ENCODE data around the gene TIMM50.

TIMM50 gene

GRCh38 chr19:39499932-39500331, 19.3 kb downstream of the TIMM50 start:
- Histone ChIP-seq H3K27me3 (ENCODE audit: control insufficient read depth, insufficient read depth, low read length) (peaks cover 15% of the 10 kb centered on the region), H3K27ac (ENCODE audit: low read length) (no peak overlapping the region), H3K36me3 (ENCODE audit: control insufficient read depth, insufficient read depth, low read length) (no peaks in the 10 kb centered on the region), H3K4me3 (ENCODE audit: low read length) (no peak overlapping the region), H3K4me1 (ENCODE audit: control insufficient read depth, insufficient read depth, low read length) (peaks cover 3% of the 10 kb centered on the region; the same call in 1 of the 2 replicates), H3K9me3 (ENCODE audit: control insufficient read depth, insufficient read depth, low read length) (no peaks in the 10 kb centered on the region; the same call in 1 of the 2 replicates)
- no CpG with 5 or more reads among the region's 8 CpGs for WGBS (ENCODE audit: insufficient coverage, insufficient read length)
- DNase-seq (ENCODE audit: low read depth, low spot score) = no peak

- H3K27me3 ChIP-seq (ENCODE audit: control insufficient read depth, insufficient read depth, low read length) = peaks cover 18% of the 10 kb centered on the region
- no peaks in the 10 kb centered on the region; the same call in 1 of the 2 replicates for H3K9me3 ChIP-seq (ENCODE audit: control insufficient read depth, insufficient read depth, low read length)
- no peaks in the 10 kb centered on the region for H3K36me3 ChIP-seq (ENCODE audit: control insufficient read depth, insufficient read depth, low read length)
- DNase-seq (ENCODE audit: low read depth, low spot score) = no peak
- H3K27ac ChIP-seq (ENCODE audit: low read length) = no peak overlapping the region
- H3K4me1 ChIP-seq (ENCODE audit: control insufficient read depth, insufficient read depth, low read length) = peaks cover 3% of the 10 kb centered on the region; the same call in 1 of the 2 replicates
- H3K4me3 ChIP-seq (ENCODE audit: low read length) = no peak overlapping the region
- no CpG with 5 or more reads among the region's 4 CpGs for WGBS (ENCODE audit: insufficient coverage, insufficient read length)
Observed at GRCh38 chr19:39500543-39500942, 19.9 kb downstream of the TIMM50 start.

GRCh38 chr19:39501340-39501739, 20.7 kb downstream of the TIMM50 start:
- no peaks in the 10 kb centered on the region for H3K9me3 ChIP-seq (ENCODE audit: control insufficient read depth, insufficient read depth, low read length)
- H3K27me3 ChIP-seq (ENCODE audit: control insufficient read depth, insufficient read depth, low read length) = peaks cover 19% of the 10 kb centered on the region
- WGBS (ENCODE audit: insufficient coverage, insufficient read length) = no CpG with 5 or more reads among the region's 5 CpGs
- DNase-seq (ENCODE audit: low read depth, low spot score) = no peak
- peaks cover 3% of the 10 kb centered on the region; the same call in 1 of the 2 replicates for H3K4me1 ChIP-seq (ENCODE audit: control insufficient read depth, insufficient read depth, low read length)
- no peak overlapping the region for H3K4me3 ChIP-seq (ENCODE audit: low read length)
- H3K36me3 ChIP-seq (ENCODE audit: control insufficient read depth, insufficient read depth, low read length) = no peaks in the 10 kb centered on the region
- no peak overlapping the region for H3K27ac ChIP-seq (ENCODE audit: low read length)

- H3K27me3 ChIP-seq (ENCODE audit: control insufficient read depth, insufficient read depth, low read length) = peaks cover 28% of the 10 kb centered on the region
- no peaks in the 10 kb centered on the region for H3K36me3 ChIP-seq (ENCODE audit: control insufficient read depth, insufficient read depth, low read length)
- H3K4me3 ChIP-seq (ENCODE audit: low read length) = no peak overlapping the region
- DNase-seq (ENCODE audit: low read depth, low spot score) = no peak
- WGBS (ENCODE audit: insufficient coverage, insufficient read length) = no CpG with 5 or more reads among the region's 69 CpGs
- H3K9me3 ChIP-seq (ENCODE audit: control insufficient read depth, insufficient read depth, low read length) = no peaks in the 10 kb centered on the region
- peaks cover 3% of the 10 kb centered on the region; the same call in 1 of the 2 replicates for H3K4me1 ChIP-seq (ENCODE audit: control insufficient read depth, insufficient read depth, low read length)
- no peak overlapping the region for H3K27ac ChIP-seq (ENCODE audit: low read length)
Observed at GRCh38 chr19:39502640-39503417, 22.2 kb downstream of the TIMM50 start.

- no peaks in the 10 kb centered on the region for H3K36me3 ChIP-seq (ENCODE audit: control insufficient read depth, insufficient read depth, low read length)
- no CpG with 5 or more reads among the region's 7 CpGs for WGBS (ENCODE audit: insufficient coverage, insufficient read length)
- H3K27me3 ChIP-seq (ENCODE audit: control insufficient read depth, insufficient read depth, low read length) = peaks cover 23% of the 10 kb centered on the region
- no peak overlapping the region for H3K27ac ChIP-seq (ENCODE audit: low read length)
- no peaks in the 10 kb centered on the region for H3K4me1 ChIP-seq (ENCODE audit: control insufficient read depth, insufficient read depth, low read length)
- H3K4me3 ChIP-seq (ENCODE audit: low read length) = peak overlapping the region; percentile 41; the same call in 1 of the 2 replicates
- no peak for DNase-seq (ENCODE audit: low read depth, low spot score)
- H3K9me3 ChIP-seq (ENCODE audit: control insufficient read depth, insufficient read depth, low read length) = no peaks in the 10 kb centered on the region
Observed at GRCh38 chr19:39506598-39506943, 25.9 kb downstream of the TIMM50 start.

- peaks cover 23% of the 10 kb centered on the region for H3K27me3 ChIP-seq (ENCODE audit: control insufficient read depth, insufficient read depth, low read length)
- H3K27ac ChIP-seq (ENCODE audit: low read length) = no peak overlapping the region
- no peaks in the 10 kb centered on the region for H3K9me3 ChIP-seq (ENCODE audit: control insufficient read depth, insufficient read depth, low read length)
- WGBS (ENCODE audit: insufficient coverage, insufficient read length) = no CpG with 5 or more reads among the region's 96 CpGs
- no peaks in the 10 kb centered on the region for H3K36me3 ChIP-seq (ENCODE audit: control insufficient read depth, insufficient read depth, low read length)
- H3K4me1 ChIP-seq (ENCODE audit: control insufficient read depth, insufficient read depth, low read length) = no peaks in the 10 kb centered on the region
- DNase-seq (ENCODE audit: low read depth, low spot score) = peak; percentile 68
- H3K4me3 ChIP-seq (ENCODE audit: low read length) = peak overlapping the region; percentile 41; the same call in 1 of the 2 replicates
Observed at GRCh38 chr19:39506944-39507714, 26.5 kb downstream of the TIMM50 start.

GRCh38 chr19:39507715-39508364, 27.2 kb downstream of the TIMM50 start:
- Histone ChIP-seq H3K4me3 (ENCODE audit: low read length) (peak overlapping the region; percentile 41; the same call in 1 of the 2 replicates), H3K27ac (ENCODE audit: low read length) (no peak overlapping the region), H3K9me3 (ENCODE audit: control insufficient read depth, insufficient read depth, low read length) (no peaks in the 10 kb centered on the region), H3K27me3 (ENCODE audit: control insufficient read depth, insufficient read depth, low read length) (peaks cover 23% of the 10 kb centered on the region), H3K4me1 (ENCODE audit: control insufficient read depth, insufficient read depth, low read length) (no peaks in the 10 kb centered on the region), H3K36me3 (ENCODE audit: control insufficient read depth, insufficient read depth, low read length) (no peaks in the 10 kb centered on the region)
- DNase-seq (ENCODE audit: low read depth, low spot score) = no peak
- WGBS (ENCODE audit: insufficient coverage, insufficient read length) = no CpG with 5 or more reads among the region's 24 CpGs

- Histone ChIP-seq H3K27me3 (ENCODE audit: control insufficient read depth, insufficient read depth, low read length) (peaks cover 21% of the 10 kb centered on the region), H3K36me3 (ENCODE audit: control insufficient read depth, insufficient read depth, low read length) (no peaks in the 10 kb centered on the region), H3K4me1 (ENCODE audit: control insufficient read depth, insufficient read depth, low read length) (no peaks in the 10 kb centered on the region), H3K4me3 (ENCODE audit: low read length) (no peak overlapping the region), H3K27ac (ENCODE audit: low read length) (no peak overlapping the region), H3K9me3 (ENCODE audit: control insufficient read depth, insufficient read depth, low read length) (no peaks in the 10 kb centered on the region)
- WGBS (ENCODE audit: insufficient coverage, insufficient read length) = no CpG with 5 or more reads among the region's 9 CpGs
- DNase-seq (ENCODE audit: low read depth, low spot score) = no peak
Observed at GRCh38 chr19:39508629-39509028, 28.0 kb downstream of the TIMM50 start.

- H3K4me3 ChIP-seq (ENCODE audit: low read length) = no peak overlapping the region
- peaks cover 21% of the 10 kb centered on the region for H3K27me3 ChIP-seq (ENCODE audit: control insufficient read depth, insufficient read depth, low read length)
- WGBS (ENCODE audit: insufficient coverage, insufficient read length) = no CpG with 5 or more reads among the region's 2 CpGs
- H3K4me1 ChIP-seq (ENCODE audit: control insufficient read depth, insufficient read depth, low read length) = no peaks in the 10 kb centered on the region
- H3K36me3 ChIP-seq (ENCODE audit: control insufficient read depth, insufficient read depth, low read length) = no peaks in the 10 kb centered on the region
- no peak overlapping the region for H3K27ac ChIP-seq (ENCODE audit: low read length)
- no peak for DNase-seq (ENCODE audit: low read depth, low spot score)
- no peaks in the 10 kb centered on the region for H3K9me3 ChIP-seq (ENCODE audit: control insufficient read depth, insufficient read depth, low read length)
Observed at GRCh38 chr19:39509233-39509632, 28.6 kb downstream of the TIMM50 start.

GRCh38 chr19:39512988-39513387, 32.4 kb downstream of the TIMM50 start:
- H3K4me3 ChIP-seq (ENCODE audit: low read length) = no peak overlapping the region
- H3K27ac ChIP-seq (ENCODE audit: low read length) = no peak overlapping the region
- H3K27me3 ChIP-seq (ENCODE audit: control insufficient read depth, insufficient read depth, low read length) = peaks cover 7% of the 10 kb centered on the region; the same call in 1 of the 2 replicates
- no CpG with 5 or more reads among the region's 2 CpGs for WGBS (ENCODE audit: insufficient coverage, insufficient read length)
- no peaks in the 10 kb centered on the region for H3K4me1 ChIP-seq (ENCODE audit: control insufficient read depth, insufficient read depth, low read length)
- DNase-seq (ENCODE audit: low read depth, low spot score) = no peak
- H3K36me3 ChIP-seq (ENCODE audit: control insufficient read depth, insufficient read depth, low read length) = no peaks in the 10 kb centered on the region
- no peaks in the 10 kb centered on the region for H3K9me3 ChIP-seq (ENCODE audit: control insufficient read depth, insufficient read depth, low read length)
